ENCODE results near the gene MX1.

DNA sequence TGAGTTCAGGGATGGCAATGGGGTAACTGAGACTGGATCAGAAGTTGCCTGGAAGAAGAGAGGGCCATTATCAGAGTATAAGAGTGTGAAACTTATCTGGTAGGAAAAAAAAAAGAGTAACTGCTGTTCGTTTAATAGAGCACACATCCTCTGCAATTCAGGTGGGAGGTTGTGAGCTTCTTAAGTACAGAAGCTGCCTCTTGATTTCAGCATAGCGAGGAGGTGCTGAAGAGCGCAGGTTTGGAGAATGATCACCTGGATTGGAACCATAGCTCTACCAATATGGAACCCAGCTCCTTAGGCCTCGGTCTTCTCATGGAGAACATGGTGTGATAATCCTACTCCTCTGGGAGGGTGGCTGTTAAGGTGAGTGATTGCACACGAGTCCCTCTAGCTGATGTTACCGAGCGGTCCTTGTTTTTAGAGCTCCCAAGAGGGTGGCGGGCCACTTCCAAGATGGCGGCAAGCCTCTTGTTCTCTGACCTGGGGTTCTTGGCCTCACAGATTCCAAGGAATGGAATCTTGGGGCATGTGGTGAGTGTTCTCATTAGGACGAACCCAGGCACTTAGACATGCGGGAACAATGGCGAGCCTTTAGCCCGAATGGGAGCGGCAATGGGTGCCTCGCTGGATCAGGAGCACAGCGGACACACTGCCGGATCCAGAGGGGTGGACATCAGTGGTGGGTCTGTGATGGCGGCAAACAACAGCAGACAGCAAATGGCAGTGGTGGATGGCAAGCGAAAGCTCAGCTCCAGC lies 3.3 kb upstream of the MX1 start:
- TF ChIP-seq, protein P1, sequence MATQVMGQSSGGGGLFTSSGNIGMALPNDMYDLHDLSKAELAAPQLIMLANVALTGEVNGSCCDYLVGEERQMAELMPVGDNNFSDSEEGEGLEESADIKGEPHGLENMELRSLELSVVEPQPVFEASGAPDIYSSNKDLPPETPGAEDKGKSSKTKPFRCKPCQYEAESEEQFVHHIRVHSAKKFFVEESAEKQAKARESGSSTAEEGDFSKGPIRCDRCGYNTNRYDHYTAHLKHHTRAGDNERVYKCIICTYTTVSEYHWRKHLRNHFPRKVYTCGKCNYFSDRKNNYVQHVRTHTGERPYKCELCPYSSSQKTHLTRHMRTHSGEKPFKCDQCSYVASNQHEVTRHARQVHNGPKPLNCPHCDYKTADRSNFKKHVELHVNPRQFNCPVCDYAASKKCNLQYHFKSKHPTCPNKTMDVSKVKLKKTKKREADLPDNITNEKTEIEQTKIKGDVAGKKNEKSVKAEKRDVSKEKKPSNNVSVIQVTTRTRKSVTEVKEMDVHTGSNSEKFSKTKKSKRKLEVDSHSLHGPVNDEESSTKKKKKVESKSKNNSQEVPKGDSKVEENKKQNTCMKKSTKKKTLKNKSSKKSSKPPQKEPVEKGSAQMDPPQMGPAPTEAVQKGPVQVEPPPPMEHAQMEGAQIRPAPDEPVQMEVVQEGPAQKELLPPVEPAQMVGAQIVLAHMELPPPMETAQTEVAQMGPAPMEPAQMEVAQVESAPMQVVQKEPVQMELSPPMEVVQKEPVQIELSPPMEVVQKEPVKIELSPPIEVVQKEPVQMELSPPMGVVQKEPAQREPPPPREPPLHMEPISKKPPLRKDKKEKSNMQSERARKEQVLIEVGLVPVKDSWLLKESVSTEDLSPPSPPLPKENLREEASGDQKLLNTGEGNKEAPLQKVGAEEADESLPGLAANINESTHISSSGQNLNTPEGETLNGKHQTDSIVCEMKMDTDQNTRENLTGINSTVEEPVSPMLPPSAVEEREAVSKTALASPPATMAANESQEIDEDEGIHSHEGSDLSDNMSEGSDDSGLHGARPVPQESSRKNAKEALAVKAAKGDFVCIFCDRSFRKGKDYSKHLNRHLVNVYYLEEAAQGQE (IDR thresholded peaks at IDR 0.05; ENCODE audit: borderline replicate concordance) = no peak
- TF ChIP-seq, protein P2, sequence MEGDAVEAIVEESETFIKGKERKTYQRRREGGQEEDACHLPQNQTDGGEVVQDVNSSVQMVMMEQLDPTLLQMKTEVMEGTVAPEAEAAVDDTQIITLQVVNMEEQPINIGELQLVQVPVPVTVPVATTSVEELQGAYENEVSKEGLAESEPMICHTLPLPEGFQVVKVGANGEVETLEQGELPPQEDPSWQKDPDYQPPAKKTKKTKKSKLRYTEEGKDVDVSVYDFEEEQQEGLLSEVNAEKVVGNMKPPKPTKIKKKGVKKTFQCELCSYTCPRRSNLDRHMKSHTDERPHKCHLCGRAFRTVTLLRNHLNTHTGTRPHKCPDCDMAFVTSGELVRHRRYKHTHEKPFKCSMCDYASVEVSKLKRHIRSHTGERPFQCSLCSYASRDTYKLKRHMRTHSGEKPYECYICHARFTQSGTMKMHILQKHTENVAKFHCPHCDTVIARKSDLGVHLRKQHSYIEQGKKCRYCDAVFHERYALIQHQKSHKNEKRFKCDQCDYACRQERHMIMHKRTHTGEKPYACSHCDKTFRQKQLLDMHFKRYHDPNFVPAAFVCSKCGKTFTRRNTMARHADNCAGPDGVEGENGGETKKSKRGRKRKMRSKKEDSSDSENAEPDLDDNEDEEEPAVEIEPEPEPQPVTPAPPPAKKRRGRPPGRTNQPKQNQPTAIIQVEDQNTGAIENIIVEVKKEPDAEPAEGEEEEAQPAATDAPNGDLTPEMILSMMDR (IDR thresholded peaks at IDR 0.05; ENCODE audit: poor library complexity, severe bottlenecking) = no peak
